Brain microvascular endothelial cell (primary cell): ENCODE measurements around the gene CEP164.

Experiments
- DNase-seq: peaks from one replicate; pipeline ENCODE4 v3.0.0-alpha.2; 2020
- H3K27ac ChIP-seq: fragments of 250-450 bp; sonication (Bioruptor Pico); 2 replicates; pipeline ENCODE4 v1.5.1; 2020; ENCODE audit warnings: mild to moderate bottlenecking, moderate library complexity
- H3K27me3 ChIP-seq: fragments of 250-450 bp; sonication (Bioruptor Pico); replicated peaks from 2 replicates; pipeline ENCODE4 v1.5.1; 2020; ENCODE audit warnings: mild to moderate bottlenecking
- H3K36me3 ChIP-seq: fragments of 250-450 bp; sonication (Bioruptor Pico); replicated peaks from 2 replicates; pipeline ENCODE4 v1.5.1; 2020; ENCODE audit warnings: mild to moderate bottlenecking
- H3K4me3 ChIP-seq: 2 replicates; pipeline ENCODE4 v1.5.1; 2011; ENCODE audit warnings: low read depth, mild to moderate bottlenecking, control low read depth, low read length, moderate library complexity
- in situ Hi-C: cut with HindIII; loops from 2 replicates; pipeline ENCODE4 v1.10.0; 2017; ENCODE audit warnings: low sequenced_read_pairs, low pct_ligation_motif_present
- TF ChIP-seq, protein P1 (sequence below): IDR thresholded peaks from 2 replicates; pipeline ENCODE4 v1.5.1; 2011; ENCODE audit warnings: low read depth, mild to moderate bottlenecking, moderate library complexity, low read length, control low read depth, inconsistent platforms; ENCODE audit errors: missing control alignments

The CEP164 gene

DNA sequence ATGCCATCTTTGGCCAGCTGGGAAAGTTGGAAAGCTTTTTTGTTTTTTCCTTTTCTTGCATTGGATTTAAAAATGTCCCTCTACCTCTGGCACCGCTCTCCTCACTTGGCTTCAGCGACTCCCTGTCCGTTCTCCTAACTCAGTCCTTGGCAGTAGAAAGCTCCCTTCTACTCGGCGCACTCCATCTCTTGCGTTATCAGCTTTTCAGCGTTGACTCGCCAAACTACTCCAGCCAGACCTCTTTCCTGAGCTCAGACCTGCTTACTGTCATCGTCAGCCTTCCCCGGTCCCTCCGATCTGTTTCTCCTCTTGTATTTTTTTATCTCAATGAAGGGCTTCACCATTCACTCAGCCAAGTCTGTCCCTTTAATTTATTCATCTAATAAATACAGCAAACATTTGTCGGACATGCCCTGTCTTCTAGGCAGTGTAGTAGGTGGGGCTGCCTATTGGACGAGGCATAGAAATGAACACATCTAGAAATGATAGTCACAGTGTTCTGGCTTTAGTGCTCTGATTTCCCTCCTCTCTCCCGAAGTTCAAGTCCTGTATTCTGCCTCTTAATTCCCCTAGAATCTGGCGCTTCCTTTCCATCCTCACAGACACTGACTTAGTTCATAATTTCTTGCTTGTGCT lies 839 bp downstream of the CEP164 start:
- H3K27me3 ChIP-seq, result no peaks in the 10 kb centered on the region
- H3K27ac ChIP-seq, result peak overlapping the region; percentile 79
- in situ Hi-C loops, result no loop called here
- no peaks in the 10 kb centered on the region for H3K36me3 ChIP-seq
- TF ChIP-seq, protein P1, sequence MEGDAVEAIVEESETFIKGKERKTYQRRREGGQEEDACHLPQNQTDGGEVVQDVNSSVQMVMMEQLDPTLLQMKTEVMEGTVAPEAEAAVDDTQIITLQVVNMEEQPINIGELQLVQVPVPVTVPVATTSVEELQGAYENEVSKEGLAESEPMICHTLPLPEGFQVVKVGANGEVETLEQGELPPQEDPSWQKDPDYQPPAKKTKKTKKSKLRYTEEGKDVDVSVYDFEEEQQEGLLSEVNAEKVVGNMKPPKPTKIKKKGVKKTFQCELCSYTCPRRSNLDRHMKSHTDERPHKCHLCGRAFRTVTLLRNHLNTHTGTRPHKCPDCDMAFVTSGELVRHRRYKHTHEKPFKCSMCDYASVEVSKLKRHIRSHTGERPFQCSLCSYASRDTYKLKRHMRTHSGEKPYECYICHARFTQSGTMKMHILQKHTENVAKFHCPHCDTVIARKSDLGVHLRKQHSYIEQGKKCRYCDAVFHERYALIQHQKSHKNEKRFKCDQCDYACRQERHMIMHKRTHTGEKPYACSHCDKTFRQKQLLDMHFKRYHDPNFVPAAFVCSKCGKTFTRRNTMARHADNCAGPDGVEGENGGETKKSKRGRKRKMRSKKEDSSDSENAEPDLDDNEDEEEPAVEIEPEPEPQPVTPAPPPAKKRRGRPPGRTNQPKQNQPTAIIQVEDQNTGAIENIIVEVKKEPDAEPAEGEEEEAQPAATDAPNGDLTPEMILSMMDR, result no peak
- peak; percentile 36 for DNase-seq
- peak overlapping the region; percentile 85 for H3K4me3 ChIP-seq

DNA sequence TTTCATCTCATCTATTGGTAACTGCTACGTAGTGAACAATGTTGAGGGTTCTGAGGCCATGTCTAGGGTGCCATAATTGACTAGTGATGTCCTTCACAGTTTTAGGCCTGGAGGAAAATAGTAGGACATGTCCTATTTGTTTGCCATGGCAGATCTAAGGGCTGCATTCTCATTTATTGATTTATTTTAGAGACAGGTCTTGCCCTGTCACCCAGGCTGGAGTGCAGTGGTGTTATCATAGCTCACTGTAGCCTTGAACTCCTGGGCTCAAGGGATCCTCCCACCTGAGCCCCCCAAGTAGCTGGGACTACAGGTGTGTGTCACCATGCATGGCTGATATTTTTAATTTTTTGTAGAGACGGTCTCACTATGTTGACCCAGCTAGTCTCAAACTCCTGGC lies 5.2 kb downstream of the CEP164 start:
- Histone ChIP-seq H3K27ac (no peak overlapping the region), H3K4me3 (no peak overlapping the region), H3K27me3 (no peaks in the 10 kb centered on the region), H3K36me3 (no peaks in the 10 kb centered on the region)
- in situ Hi-C loops, result no loop called here
- TF ChIP-seq, protein P1, result no peak
- no peak for DNase-seq

DNA sequence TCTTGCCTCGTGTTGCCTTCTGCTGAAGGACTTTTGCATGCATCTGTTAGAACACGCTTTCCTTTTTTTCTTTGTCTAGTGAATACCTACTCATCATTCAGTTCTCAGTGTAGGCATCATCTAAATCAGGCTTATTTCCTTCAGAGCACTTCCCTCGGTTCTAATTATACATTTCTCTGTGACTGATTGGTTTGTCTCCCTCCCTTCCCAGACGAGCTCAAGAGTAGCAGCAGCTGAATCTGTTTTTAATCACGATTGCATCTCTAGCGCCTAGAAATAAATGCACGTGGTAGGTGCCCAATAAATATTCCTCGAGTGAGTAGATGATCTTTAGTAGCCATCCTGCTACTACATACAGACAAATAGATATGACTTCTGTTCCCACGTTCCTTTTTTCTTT lies 6.3 kb downstream of the CEP164 start:
- H3K27ac ChIP-seq, result no peak overlapping the region
- H3K4me3 ChIP-seq, result no peak overlapping the region
- no peak for DNase-seq
- H3K27me3 ChIP-seq, result no peaks in the 10 kb centered on the region
- TF ChIP-seq, protein P1, result no peak
- peaks cover under 1% of the 10 kb centered on the region for H3K36me3 ChIP-seq
- in situ Hi-C loops, result no loop called here

DNA sequence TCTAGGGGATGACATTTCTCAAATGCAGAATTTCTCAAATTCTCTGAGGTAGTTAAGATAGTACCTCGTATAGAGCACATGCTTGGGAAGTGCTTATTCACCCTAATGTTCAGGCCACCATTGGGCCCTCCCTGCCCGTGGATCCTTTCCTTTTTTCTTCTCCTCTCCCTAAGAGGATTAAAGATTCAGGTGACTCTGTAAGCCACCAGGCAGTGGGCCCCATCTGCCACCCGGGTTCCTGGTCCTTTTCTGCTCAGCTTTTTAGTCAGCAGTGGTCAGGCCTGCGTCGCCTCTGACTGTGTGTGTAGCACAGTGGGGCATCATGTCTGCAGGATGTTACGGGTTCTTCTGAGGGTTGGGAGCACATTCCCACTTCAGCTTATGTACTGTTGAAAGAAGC lies 7.2 kb downstream of the CEP164 start:
- Histone ChIP-seq H3K4me3 (no peak overlapping the region), H3K36me3 (peaks cover 3% of the 10 kb centered on the region), H3K27me3 (no peaks in the 10 kb centered on the region), H3K27ac (no peak overlapping the region)
- in situ Hi-C loops, result no loop called here
- TF ChIP-seq, protein P1, result no peak
- DNase-seq, result no peak

DNA sequence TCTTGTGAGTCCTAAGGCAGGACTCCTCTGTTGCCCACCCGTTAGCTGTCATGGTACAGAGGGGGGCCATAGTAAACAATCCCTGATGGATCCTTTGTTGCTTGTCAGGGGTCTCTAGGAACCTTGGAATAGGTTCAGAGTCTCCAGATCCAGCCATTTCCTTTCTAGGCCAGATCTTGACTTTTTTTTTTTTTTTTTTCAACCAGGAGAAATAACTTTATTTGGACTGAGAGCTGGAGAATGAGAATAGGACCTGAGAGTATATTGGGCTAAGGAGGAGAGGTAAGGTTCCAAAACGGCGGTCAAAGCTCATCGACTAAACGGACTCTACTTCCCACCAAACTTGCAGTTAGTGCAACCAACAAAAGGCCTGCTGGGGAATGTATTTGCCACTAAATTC lies 7.7 kb downstream of the CEP164 start:
- in situ Hi-C loops, result no loop called here
- Histone ChIP-seq H3K36me3 (peaks cover 6% of the 10 kb centered on the region), H3K4me3 (no peak overlapping the region), H3K27me3 (no peaks in the 10 kb centered on the region), H3K27ac (no peak overlapping the region)
- TF ChIP-seq, protein P1, result no peak
- DNase-seq, result no peak

DNA sequence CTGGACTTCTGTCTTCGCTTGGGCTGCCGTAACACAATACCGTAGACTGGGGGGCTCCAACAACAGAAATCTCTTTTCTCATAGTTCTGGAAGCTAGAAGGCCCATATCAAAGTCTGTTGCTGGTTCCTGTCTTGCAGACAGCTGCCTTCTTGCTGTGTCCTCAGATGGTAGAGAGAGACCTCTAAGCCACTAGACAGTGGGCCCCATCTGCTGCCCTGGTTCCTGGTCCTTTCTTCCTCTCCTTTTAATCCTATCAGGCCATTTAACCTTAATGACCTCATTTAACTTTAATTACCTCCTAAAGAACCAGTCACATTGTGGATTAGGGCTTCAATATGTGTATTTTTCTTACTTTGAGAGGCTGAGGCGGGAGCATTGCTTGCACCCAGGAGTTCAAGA lies 9.4 kb downstream of the CEP164 start:
- no peaks in the 10 kb centered on the region for H3K27me3 ChIP-seq
- DNase-seq, result no peak
- no peak overlapping the region for H3K4me3 ChIP-seq
- in situ Hi-C loops, result no loop called here
- H3K36me3 ChIP-seq, result peaks cover 7% of the 10 kb centered on the region
- TF ChIP-seq, protein P1, result no peak
- no peak overlapping the region for H3K27ac ChIP-seq
